Stomach (tissue), 9 donors: ENCODE data around the gene P3R3URF. TPM values are rescaled to one million over a fixed set of nuclear protein-coding genes. Genes with fewer than 3 reads are reported as not detected.

Source experiments
- DNase-seq, 2 donors: peaks; one replicate each; pipeline versions ENCODE4 v3.0.0 to v3.0.0-alpha.2; 2013 to 2019
- H3K27ac ChIP-seq, 5 donors: fragments of 200-600 bp in 4 of 5; sonication (generic) in 4 of 5; one replicate each; pipeline ENCODE4 v1.5.1; 2013 to 2019; ENCODE audit warnings: mild to moderate bottlenecking in 1 of 5, moderate library complexity in 1 of 5
- H3K27me3 ChIP-seq, 3 donors: fragments of 200-600 bp; sonication (generic); one replicate each; pipeline ENCODE4 v1.5.1; 2017 to 2019; ENCODE audit warnings: mixed run types in 1 of 3
- H3K36me3 ChIP-seq, 4 donors: fragments of 200-600 bp; sonication (generic); 1 replicate in 3 of 4; 2 replicates in 1 of 4; pipeline ENCODE4 v1.5.1; 2016 to 2019
- H3K4me1 ChIP-seq, 4 donors: fragments of 200-600 bp; sonication (generic); one replicate each; pipeline ENCODE4 v1.5.1; 2016 to 2019
- H3K4me3 ChIP-seq, 4 donors: fragments of 200-600 bp; sonication (generic) in 3 of 4; one replicate each; pipeline ENCODE4 v1.5.1; 2016 to 2019; ENCODE audit warnings: mild to moderate bottlenecking in 1 of 4
- H3K9me3 ChIP-seq, 4 donors: fragments of 200-600 bp; sonication (generic); one replicate each; pipeline ENCODE4 v1.5.1; 2016 to 2019
- CTCF ChIP-seq, 7 experiments: fragments of 450-650 bp in 4 of 7; fragments of 200-600 bp in 3 of 7; sonication (generic) in 3 of 7; IDR thresholded peaks; one replicate each; pipeline ENCODE4 v1.5.1; 2016 to 2019; ENCODE audit warnings: antibody characterized with exemption in 7 of 7, control low read depth in 2 of 7, mild to moderate bottlenecking in 1 of 7
- EP300 ChIP-seq: sonication (generic); formaldehyde crosslinking; IDR thresholded peaks from one replicate; pipeline ENCODE4 v1.6.1; 2017; ENCODE audit warnings: antibody characterized with exemption
- POLR2A ChIP-seq, 4 donors: fragments of 450-650 bp; IDR thresholded peaks; one replicate each; pipeline ENCODE4 v1.6.1; 2016; ENCODE audit warnings: antibody characterized with exemption in 4 of 4, control low read depth in 2 of 4, mild to moderate bottlenecking in 1 of 4, moderate library complexity in 1 of 4
- POLR2AphosphoS5 ChIP-seq, 3 donors: sonication (generic); formaldehyde crosslinking; IDR thresholded peaks; one replicate each; pipeline ENCODE4 v1.6.1; 2016; ENCODE audit warnings: antibody characterized with exemption in 3 of 3
- WGBS, 5 donors: extraction: QIAGEN DNeasy Blood & Tissue Kit in 3 of 5; methylation state at CpG; one replicate each; pipeline versions ENCODE4 v1.1.5 to v1.1.7; 2013 to 2018; 5-methylcytosine and 5-hydroxymethylcytosine counted together
- intact Hi-C: fragments of 100-400 bp; cut with DNase I; formaldehyde crosslinking; loops from one replicate; pipeline ENCODE4 v1.15.1; 2023; ENCODE audit warnings: low total_unique reads
- polyA plus RNA-seq, 3 donors: library from polyadenylated mRNA; stranded (reverse); fragments of 200-250 nt; gene quantifications; one replicate each; pipeline ENCODE4 v1.2.3, GENCODE V29; 2013
- total RNA-seq, 5 donors: library from RNA; depleted of rRNA; stranded (reverse); fragments of >200 nt; gene quantifications; one replicate each; pipeline versions ENCODE4 v1.1.0 to v1.2.3, GENCODE V29; 2014 to 2016
- donor health status: healthy with polysubstance abuse.
- donor health status: Bipolar disorder and iron deficiency.
- donor health status: healthy.

Gene P3R3URF
- total and polyA plus RNA-seq, 8 donors: not detected

- intact Hi-C loops: no loop called here
- no peaks in the 10 kb centered on the region for H3K9me3 ChIP-seq
- DNase-seq: no peak
- H3K27ac ChIP-seq: no peak overlapping the region
- WGBS, 5 donors: 64 to 76% (median 71%) methylated on average over 5 of the region's 5 CpGs
- H3K36me3 ChIP-seq: peaks cover 23 to 71% (median 62%) of the 10 kb centered on the region in 4 donors
- H3K27me3 ChIP-seq: no peaks in the 10 kb centered on the region
- TF ChIP-seq POLR2AphosphoS5 (IDR thresholded peaks at IDR 0.05) (no peak), POLR2A (IDR thresholded peaks at IDR 0.05) (no peak), CTCF (IDR thresholded peaks at IDR 0.05) (no peak), EP300 (no peak)
- H3K4me3 ChIP-seq: no peak overlapping the region
- peaks cover 9 to 49% (median 35%) of the 10 kb centered on the region in 4 donors for H3K4me1 ChIP-seq
These were observed 18.4 kb upstream of the P3R3URF start for GRCh38 chr1:46194641-46195193.

- WGBS, 5 donors: 71 to 92% (median 80%) methylated on average over 9 of the region's 9 CpGs
- intact Hi-C loops: no loop called here
- no peak for DNase-seq
- Histone ChIP-seq H3K4me3 (no peak overlapping the region), H3K4me1 (peaks cover 14 to 48% (median 36%) of the 10 kb centered on the region in 4 donors), H3K27me3 (no peaks in the 10 kb centered on the region), H3K36me3 (peaks cover 23 to 78% (median 69%) of the 10 kb centered on the region in 4 donors), H3K9me3 (no peaks in the 10 kb centered on the region), H3K27ac (no peak overlapping the region)
- TF ChIP-seq CTCF (IDR thresholded peaks at IDR 0.05) (no peak), EP300 (no peak), POLR2AphosphoS5 (IDR thresholded peaks at IDR 0.05) (no peak)
These were observed 17.8 kb upstream of the P3R3URF start for GRCh38 chr1:46193984-46194570.

DNA sequence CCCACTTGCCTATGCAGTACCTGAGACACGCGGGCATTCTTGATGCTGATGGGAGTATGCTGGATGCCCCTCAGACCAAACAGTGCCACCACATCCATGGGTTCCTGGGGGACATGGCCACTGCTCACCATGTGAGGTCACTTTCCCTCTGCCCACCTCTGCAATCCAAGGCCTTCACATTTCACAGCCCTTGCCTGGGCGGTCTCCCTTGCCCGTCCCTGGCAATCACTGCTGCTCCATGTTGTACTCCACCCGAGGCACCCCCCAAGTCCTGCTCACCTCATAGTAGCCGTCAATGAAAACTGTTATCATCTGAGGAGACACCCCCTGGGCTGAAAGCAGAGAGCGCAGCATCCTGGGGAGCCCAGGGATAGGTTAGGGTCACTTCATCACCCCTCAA, 17.0 kb upstream of the P3R3URF start:
- H3K27ac ChIP-seq: no peak overlapping the region
- intact Hi-C loops: no loop called here
- H3K9me3 ChIP-seq: no peaks in the 10 kb centered on the region
- DNase-seq: no peak
- 81 to 96% (median 92%) methylated on average over 6 to 7 of the region's 7 CpGs for WGBS, 5 donors
- H3K4me3 ChIP-seq: no peak overlapping the region
- H3K27me3 ChIP-seq: no peaks in the 10 kb centered on the region
- H3K36me3 ChIP-seq: peaks cover 23 to 83% (median 77%) of the 10 kb centered on the region in 4 donors
- H3K4me1 ChIP-seq: peaks cover 21 to 50% (median 37%) of the 10 kb centered on the region in 4 donors
- no peak for TF ChIP-seq POLR2A (IDR thresholded peaks at IDR 0.05)
- TF ChIP-seq EP300: no peak

GRCh38 chr1:46192171-46192570, 15.9 kb upstream of the P3R3URF start:
- H3K9me3 ChIP-seq: no peaks in the 10 kb centered on the region
- intact Hi-C loops: no loop called here
- H3K36me3 ChIP-seq: peaks cover 23 to 94% (median 88%) of the 10 kb centered on the region in 4 donors
- no peak for DNase-seq
- H3K4me3 ChIP-seq: no peak overlapping the region
- H3K27me3 ChIP-seq: no peaks in the 10 kb centered on the region
- no peak for TF ChIP-seq POLR2AphosphoS5 (IDR thresholded peaks at IDR 0.05)
- no peak for TF ChIP-seq CTCF (IDR thresholded peaks at IDR 0.05)
- TF ChIP-seq POLR2A (IDR thresholded peaks at IDR 0.05): no peak
- TF ChIP-seq EP300: no peak
- peaks cover 25 to 52% (median 40%) of the 10 kb centered on the region in 4 donors for H3K4me1 ChIP-seq
- WGBS, 5 donors: 87 to 96% (median 91%) methylated on average over 10 of the region's 10 CpGs
- H3K27ac ChIP-seq: no peak overlapping the region
